Rectal smooth muscle tissue (tissue), 1 donor: ENCODE measurements around the gene HSD17B1.

Source experiments
- H3K27ac ChIP-seq: one replicate; pipeline ENCODE4 v1.7.0; 2013; ENCODE audit warnings: low read depth, low read length, inconsistent platforms
- H3K27me3 ChIP-seq: one replicate; pipeline ENCODE4 v1.7.0; 2013; ENCODE audit warnings: low read length; ENCODE audit not compliant: control insufficient read depth, insufficient read depth
- H3K36me3 ChIP-seq: one replicate; pipeline ENCODE4 v1.7.0; 2013; ENCODE audit warnings: low read length; ENCODE audit not compliant: control insufficient read depth, insufficient read depth
- H3K4me1 ChIP-seq: one replicate; pipeline ENCODE4 v1.7.0; 2013; ENCODE audit warnings: low read length; ENCODE audit not compliant: control insufficient read depth, insufficient read depth
- H3K4me3 ChIP-seq: one replicate; pipeline ENCODE4 v1.7.0; 2013; ENCODE audit warnings: low read length
- H3K9ac ChIP-seq: one replicate; pipeline ENCODE4 v1.7.0; 2013; ENCODE audit warnings: low read length

HSD17B1 gene

DNA sequence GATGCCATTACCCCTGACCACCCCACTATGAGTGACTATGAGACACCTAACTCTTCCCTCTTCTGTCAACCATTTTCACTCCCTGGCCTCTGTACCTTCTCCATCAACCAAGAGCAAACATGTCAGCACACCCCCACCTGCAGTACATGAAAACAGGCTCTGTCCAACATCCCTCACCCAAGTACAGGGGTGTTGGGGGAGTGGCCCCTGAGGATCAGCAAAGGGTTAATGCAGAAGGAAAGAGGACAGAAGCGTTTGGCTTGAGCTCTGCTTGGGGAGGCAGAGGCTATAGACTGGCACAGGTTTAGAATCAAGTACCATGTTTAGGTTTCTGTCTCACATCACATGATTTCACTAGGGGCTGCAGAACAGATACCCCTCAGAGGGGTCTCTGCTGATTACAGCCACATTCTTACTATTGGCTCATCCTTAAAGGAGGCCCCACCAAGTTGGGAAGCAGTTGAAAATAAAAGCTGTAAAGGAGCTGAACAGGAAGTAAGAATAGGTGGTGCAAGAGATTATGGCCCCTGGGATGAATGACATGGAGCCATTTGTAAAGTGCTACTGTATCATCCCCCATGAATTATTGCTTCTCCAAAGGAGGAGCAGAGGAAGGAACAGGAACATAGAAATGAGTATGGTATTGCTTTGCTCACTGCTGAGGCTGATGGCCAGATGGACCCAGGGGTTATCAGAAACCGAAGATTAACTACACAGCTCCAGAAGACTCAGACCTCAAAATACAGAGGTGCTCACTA, 27.2 kb downstream of the HSD17B1 start:
- H3K27me3 ChIP-seq, result no peaks in the 10 kb centered on the region
- H3K36me3 ChIP-seq, result peaks cover 30% of the 10 kb centered on the region
- H3K4me3 ChIP-seq, result no peak overlapping the region
- H3K27ac ChIP-seq, result no peak overlapping the region
- peaks cover 9% of the 10 kb centered on the region for H3K4me1 ChIP-seq
- H3K9ac ChIP-seq, result no peak overlapping the region

DNA sequence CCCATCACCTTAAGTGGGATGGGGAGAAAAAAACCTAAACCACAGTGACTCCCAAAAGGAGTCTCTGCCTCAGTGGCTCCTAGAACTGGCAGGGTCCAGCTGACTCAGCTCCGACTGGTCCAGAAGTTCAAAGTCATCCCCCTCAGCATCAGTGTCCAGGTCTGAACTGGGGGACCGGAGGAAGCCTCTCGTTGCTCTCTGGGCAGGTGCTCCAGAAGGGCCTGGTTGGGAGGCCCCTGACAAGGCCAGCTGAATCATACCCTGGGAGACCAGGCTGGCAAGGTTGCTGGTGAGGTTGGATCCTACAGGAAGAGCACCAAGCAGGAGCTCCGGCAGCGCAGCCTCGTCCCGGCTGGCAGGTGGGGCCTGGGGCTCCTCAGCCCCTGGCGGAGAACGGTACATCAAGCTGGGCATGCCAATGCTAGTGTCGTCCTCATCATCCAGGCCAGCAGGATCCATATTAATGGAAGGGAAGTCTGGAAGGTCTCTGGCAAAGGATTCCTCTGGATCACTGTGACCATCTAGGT, 29.1 kb downstream of the HSD17B1 start:
- Histone ChIP-seq H3K27me3 (no peaks in the 10 kb centered on the region), H3K36me3 (peaks cover 35% of the 10 kb centered on the region), H3K4me1 (peaks cover 9% of the 10 kb centered on the region), H3K4me3 (no peak overlapping the region), H3K27ac (no peak overlapping the region), H3K9ac (no peak overlapping the region)

DNA sequence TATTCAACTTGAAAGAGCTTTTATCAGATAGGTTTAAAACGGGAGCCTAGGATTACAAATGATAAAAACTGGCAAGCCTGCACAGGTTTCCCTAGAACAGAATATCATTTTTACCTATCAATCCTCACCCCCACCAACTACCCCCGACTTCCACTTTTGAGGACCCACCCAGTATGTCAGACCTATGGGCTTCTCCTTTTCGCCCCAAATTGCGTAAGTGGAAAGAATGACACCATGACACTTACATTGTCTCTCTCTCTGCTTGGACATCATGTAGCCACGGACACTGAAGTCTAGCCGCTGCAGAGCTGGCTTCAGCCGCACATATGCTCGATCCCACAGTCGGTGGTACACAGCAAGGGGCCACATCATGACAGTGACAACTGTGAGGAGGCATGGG, 32.2 kb downstream of the HSD17B1 start:
- Histone ChIP-seq H3K4me1 (no peaks in the 10 kb centered on the region), H3K9ac (no peak overlapping the region), H3K27me3 (no peaks in the 10 kb centered on the region), H3K4me3 (no peak overlapping the region), H3K27ac (no peak overlapping the region), H3K36me3 (peaks cover 49% of the 10 kb centered on the region)

DNA sequence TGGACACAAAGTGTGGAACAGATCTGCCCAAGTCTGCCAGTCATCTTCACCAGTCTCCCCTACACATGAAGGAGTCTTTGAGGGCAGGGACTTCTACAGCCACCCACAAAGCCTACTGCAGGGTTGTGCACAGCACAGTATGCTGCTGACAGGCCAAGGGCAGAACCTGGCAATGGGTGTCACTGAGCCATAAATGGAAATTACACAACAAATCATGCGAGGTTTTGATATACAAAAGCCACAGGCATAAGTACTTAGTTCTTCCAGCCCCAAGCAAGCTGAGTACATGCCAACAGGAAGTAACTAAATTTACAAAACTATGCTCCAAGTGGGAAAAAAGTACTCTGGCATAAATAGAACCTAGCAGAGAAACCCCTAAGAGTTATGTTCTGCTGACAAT, 32.6 kb downstream of the HSD17B1 start:
- no peak overlapping the region for H3K27ac ChIP-seq
- no peak overlapping the region for H3K9ac ChIP-seq
- H3K4me1 ChIP-seq, result no peaks in the 10 kb centered on the region
- H3K27me3 ChIP-seq, result no peaks in the 10 kb centered on the region
- H3K4me3 ChIP-seq, result no peak overlapping the region
- H3K36me3 ChIP-seq, result peaks cover 47% of the 10 kb centered on the region

DNA sequence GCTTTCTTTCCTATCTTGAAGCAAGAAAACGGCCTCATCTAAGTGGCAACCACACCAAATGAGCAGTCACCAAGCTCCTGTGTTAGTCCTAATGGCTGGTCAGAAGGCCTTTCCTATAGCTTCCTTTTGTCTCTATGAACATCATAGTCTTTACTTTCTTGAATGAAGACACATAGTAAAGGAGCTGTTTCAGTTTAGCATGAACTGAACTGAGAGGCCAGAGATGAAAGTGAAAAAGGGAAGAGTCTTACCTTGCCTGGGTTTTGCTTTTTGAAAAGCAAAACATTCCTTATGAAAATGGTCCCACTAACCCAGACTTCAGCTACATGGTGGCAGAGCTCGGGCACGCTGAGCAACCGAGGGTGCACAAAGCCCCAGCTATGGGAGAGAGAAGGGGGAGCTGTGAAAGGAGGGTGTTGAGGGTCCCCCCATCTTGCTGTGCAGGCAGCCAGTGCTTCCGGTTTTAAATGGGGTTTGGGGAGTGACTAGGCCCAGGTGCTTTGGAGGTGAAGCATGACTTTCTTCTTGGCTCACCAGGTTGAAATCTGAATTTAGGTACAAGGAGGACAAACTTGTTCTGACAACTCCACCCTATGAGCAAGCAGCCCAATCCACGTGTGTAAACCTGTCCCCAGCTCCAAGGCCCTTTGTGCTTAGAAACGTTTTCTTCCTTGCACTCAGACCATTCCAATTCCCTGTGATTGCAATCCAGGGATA, 33.9 kb downstream of the HSD17B1 start:
- Histone ChIP-seq H3K9ac (no peak overlapping the region), H3K27me3 (no peaks in the 10 kb centered on the region), H3K4me1 (no peaks in the 10 kb centered on the region), H3K27ac (no peak overlapping the region), H3K4me3 (no peak overlapping the region), H3K36me3 (peaks cover 41% of the 10 kb centered on the region)

DNA sequence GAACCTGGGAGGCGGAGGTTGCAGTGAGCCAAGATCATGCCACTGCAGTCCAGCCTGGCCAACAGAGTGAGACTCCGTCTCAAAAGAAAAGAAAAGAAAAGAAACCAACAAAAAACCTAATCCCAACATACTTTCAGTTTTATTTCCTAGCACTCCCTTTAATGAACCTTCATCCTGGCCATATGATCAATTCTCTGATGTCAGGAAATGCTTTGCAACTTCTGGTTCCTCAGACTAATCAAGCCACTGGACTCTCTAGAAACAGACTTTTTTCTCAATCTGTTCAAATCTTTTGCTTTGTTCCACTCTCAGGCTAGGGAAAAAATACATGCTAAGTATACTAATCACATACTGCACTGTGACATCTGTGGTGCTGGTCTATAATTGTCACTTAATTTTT, 38.2 kb downstream of the HSD17B1 start:
- Histone ChIP-seq H3K4me1 (no peaks in the 10 kb centered on the region), H3K27ac (no peak overlapping the region), H3K27me3 (no peaks in the 10 kb centered on the region), H3K4me3 (no peak overlapping the region), H3K9ac (no peak overlapping the region), H3K36me3 (peaks cover 26% of the 10 kb centered on the region)

DNA sequence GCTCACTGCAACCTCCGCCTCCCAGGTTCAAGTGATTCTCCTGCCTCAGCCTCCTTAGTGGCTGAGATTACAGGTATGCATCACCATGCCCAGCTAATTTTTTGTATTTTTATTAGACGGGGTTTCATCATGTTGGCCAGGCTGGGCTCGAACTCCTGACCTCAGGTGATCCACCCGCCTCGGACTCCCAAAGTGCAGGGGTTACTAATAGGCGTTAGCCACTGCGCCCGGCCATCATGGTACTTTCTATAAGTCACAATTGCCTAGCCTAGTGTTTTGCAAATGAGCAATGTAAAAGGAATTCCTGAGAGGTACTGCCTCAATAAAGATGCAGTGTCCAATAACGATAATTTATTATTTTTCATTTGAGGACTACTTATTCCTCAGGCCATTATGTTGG, 38.7 kb downstream of the HSD17B1 start:
- peaks cover 26% of the 10 kb centered on the region for H3K36me3 ChIP-seq
- H3K27ac ChIP-seq, result no peak overlapping the region
- H3K4me1 ChIP-seq, result no peaks in the 10 kb centered on the region
- H3K4me3 ChIP-seq, result no peak overlapping the region
- no peak overlapping the region for H3K9ac ChIP-seq
- H3K27me3 ChIP-seq, result no peaks in the 10 kb centered on the region

DNA sequence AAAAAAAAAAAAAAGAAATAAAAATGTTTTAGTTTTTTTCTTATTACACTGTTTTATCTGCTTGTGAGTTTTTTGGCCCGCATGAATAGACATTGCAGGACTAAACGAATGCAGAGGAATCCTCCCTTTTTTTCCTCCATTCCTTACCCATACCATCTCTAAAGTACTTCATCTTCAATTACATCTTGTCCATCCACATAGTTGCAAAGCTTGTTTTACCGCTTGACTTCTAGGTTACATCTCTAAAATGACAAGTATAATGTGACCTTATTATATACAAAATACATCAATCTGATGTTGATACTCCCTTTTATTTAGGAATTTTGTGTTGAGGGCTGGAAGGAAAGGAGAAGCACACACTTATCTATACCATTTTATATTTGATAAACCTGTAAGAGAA, 43.7 kb downstream of the HSD17B1 start:
- Histone ChIP-seq H3K36me3 (peaks cover 6% of the 10 kb centered on the region), H3K4me3 (no peak overlapping the region), H3K27me3 (no peaks in the 10 kb centered on the region)

DNA sequence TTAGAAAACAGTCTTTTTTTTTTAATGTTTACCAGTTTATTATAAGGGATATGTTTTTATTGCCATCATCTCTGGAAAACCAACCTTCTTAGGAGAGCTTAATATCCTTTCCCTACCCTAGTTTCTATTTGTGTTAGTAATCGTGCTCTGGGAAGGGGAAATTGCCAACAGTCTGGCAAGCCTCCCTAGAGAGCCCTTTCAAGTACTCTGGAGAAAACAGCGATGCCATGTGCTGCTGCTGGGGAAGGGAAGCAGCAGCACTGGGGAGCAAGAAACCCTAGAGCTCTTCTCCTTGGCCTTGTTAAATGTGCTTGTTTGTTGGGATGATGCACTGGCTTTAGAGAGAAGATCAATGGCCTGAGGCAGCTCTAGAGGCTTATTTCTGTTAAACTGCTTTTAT, 46.2 kb downstream of the HSD17B1 start:
- Histone ChIP-seq H3K4me1 (peaks cover 5% of the 10 kb centered on the region), H3K36me3 (peaks cover 3% of the 10 kb centered on the region), H3K27ac (no peak overlapping the region), H3K4me3 (no peak overlapping the region), H3K27me3 (no peaks in the 10 kb centered on the region), H3K9ac (no peak overlapping the region)

More for the DNA sequence above, 43.7 kb downstream of the HSD17B1 start:
- Histone ChIP-seq H3K27ac (no peak overlapping the region), H3K9ac (no peak overlapping the region), H3K4me1 (peaks cover 5% of the 10 kb centered on the region)

DNA sequence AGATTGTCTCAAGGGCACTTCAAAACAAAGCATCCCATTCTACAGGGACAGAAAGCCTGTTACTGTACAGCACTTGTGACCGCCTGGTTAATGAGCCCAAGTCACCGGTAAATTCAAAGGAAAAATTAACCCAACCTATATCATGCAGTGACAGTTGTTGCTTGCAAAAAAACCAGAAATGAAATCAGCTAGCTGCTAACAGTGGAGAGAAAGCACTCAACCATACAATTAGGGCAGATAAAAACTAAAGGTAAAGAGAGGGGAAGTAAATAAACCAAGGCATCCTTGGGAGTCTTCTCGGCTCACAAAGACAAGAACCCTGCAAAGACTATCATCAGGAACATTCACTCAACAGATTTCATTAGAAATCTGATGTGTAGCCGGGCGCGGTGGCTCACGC, 50.6 kb downstream of the HSD17B1 start:
- no peaks in the 10 kb centered on the region for H3K36me3 ChIP-seq
- peaks cover 14% of the 10 kb centered on the region for H3K4me1 ChIP-seq
- H3K27ac ChIP-seq, result no peak overlapping the region
- H3K9ac ChIP-seq, result no peak overlapping the region
- no peaks in the 10 kb centered on the region for H3K27me3 ChIP-seq
- H3K4me3 ChIP-seq, result no peak overlapping the region
